ENCODE data around the gene C19orf53. TPM values are rescaled to one million over a fixed set of nuclear protein-coding genes. Genes with fewer than 3 reads are reported as not detected.

C19orf53 gene
- polyA plus RNA-seq, 3 donors = 125 to 156 (median 132) TPM

- H3K4me3 Mint-ChIP-seq = peak overlapping the region in 1 of 2 donors; percentile 28
- intact Hi-C loops (cut with micrococcal nuclease) = loop anchor here in 1 of 2 donors (5.0 kb wide), 1 partner anchor 35 kb away; no protein-coding TSS in a partner anchor
These were observed 53.4 kb downstream of the C19orf53 start for GRCh38 chr19:13827656-13828055.

More at GRCh38 chr19:13827656-13828055, 53.4 kb downstream of the C19orf53 start:
- Histone ChIP-seq H2AFZ (ENCODE audit: insufficient read depth, low read depth, low read length, poor library complexity, severe bottlenecking) (no peak overlapping the region), H3K27me3 (ENCODE audit: control insufficient read depth in 2 of 2, insufficient read depth in 2 of 2, low read length in 2 of 2) (no peaks in the 10 kb centered on the region), H3K79me2 (ENCODE audit: insufficient read depth, low read length) (no peaks in the 10 kb centered on the region), H3K9ac (ENCODE audit: insufficient read depth, low read length, poor library complexity, severe bottlenecking) (no peak overlapping the region), H3K4me1 (ENCODE audit: control insufficient read depth in 1 of 2, insufficient read depth in 2 of 2, low read length in 2 of 2) (no peaks in the 10 kb centered on the region), H4K20me1 (ENCODE audit: insufficient read depth, low read length) (peaks cover 22% of the 10 kb centered on the region), H3K4me3 (replicated peaks in 1 of 3; ENCODE audit: low read depth in 2 of 3, low read length in 3 of 3) (no peak overlapping the region), H3K9me3 (replicated peaks in 1 of 2; ENCODE audit: control insufficient read depth in 1 of 2, insufficient read depth in 1 of 2, low read length in 2 of 2) (no peaks in the 10 kb centered on the region), H3K36me3 (replicated peaks in 1 of 2; ENCODE audit: control insufficient read depth in 1 of 2, insufficient read depth in 2 of 2, low read length in 2 of 2) (peaks cover 0 to 12% of the 10 kb centered on the region in 2 donors), H3K27ac (ENCODE audit: low read depth in 1 of 2, low read length in 2 of 2) (no peak overlapping the region), H3K4me2 (replicated peaks; ENCODE audit: extremely low read depth, low read length, poor library complexity, severe bottlenecking) (no peak overlapping the region)
- Mint-ChIP-seq H3K4me1 (peaks cover 6% of the 10 kb centered on the region), H3K27ac (peak overlapping the region in 5 of 7 donors; percentile 6 to 63 (median 11)), H3K36me3 (peaks cover 31 to 63% of the 10 kb centered on the region in 2 donors), H3K27me3 (ENCODE audit: low read depth in 3 of 3) (peaks cover 0 to 7% (median 2%) of the 10 kb centered on the region in 3 donors), H3K9me3 (peaks cover 0 to 2% (median 0%) of the 10 kb centered on the region in 7 donors)
- TF ChIP-seq CTCF (IDR thresholded peaks at IDR 0.05) = no peak
- no peak for DNase-seq
- 95% methylated on average over 4 of the region's 4 CpGs for WGBS (ENCODE audit: insufficient coverage)

Small RNA genes within 50 kb of the gene (small RNA-seq; reads per million reads assigned to genes)
- not detected for gene RN7SL619P (ENCODE audit: insufficient read length, low read depth)

Other genes starting within 250 kb of the C19orf53 start
- gene MRI1, start 9.9 kb upstream of the C19orf53 start, polyA plus RNA-seq = 10 to 100 TPM in 1 of 3 donors, 1 to 10 TPM in 2; 3.8 to 48.9 (median 4.4) TPM
- gene ZSWIM4, start 21.0 kb downstream of the C19orf53 start, polyA plus RNA-seq = 1 to 10 TPM in 1 of 3 donors, under 1 TPM in 2; 0.19 to 1.1 (median 0.23) TPM
- gene NANOS3, start 102.7 kb downstream of the C19orf53 start, polyA plus RNA-seq = not detected
- gene BRME1, start 131.7 kb downstream of the C19orf53 start, polyA plus RNA-seq = under 1 TPM in 2 of 3 donors, not detected in 1; 0.05 to 0.28 TPM
- 10 to 100 TPM in 1 of 3 donors, 1 to 10 TPM in 2; 4.6 to 27.0 (median 6.2) TPM for gene CC2D1A, start 131.7 kb downstream of the C19orf53 start, polyA plus RNA-seq
- 1 to 10 TPM; 1.2 to 1.4 (median 1.3) TPM for gene PODNL1, start 164.0 kb downstream of the C19orf53 start, polyA plus RNA-seq
- 100 to 1,000 TPM in 1 of 3 donors, 1 to 10 TPM in 2; 2.8 to 116 (median 3.4) TPM for gene DCAF15, start 178.1 kb downstream of the C19orf53 start, polyA plus RNA-seq
- gene RFX1, start 231.9 kb downstream of the C19orf53 start, polyA plus RNA-seq = 10 to 100 TPM in 1 of 3 donors, under 1 TPM in 2; 0.89 to 12.8 (median 0.95) TPM